Ovary (tissue), 3 donors: ENCODE measurements around the gene ZNF23.

Experiments used
- POLR2A ChIP-seq: fragments of 450-650 bp; IDR thresholded peaks from one replicate; pipeline ENCODE4 v1.6.1; 2017; ENCODE audit warnings: antibody characterized with exemption, mild to moderate bottlenecking, moderate library complexity
- TF ChIP-seq, protein P1 (sequence below), 3 donors: fragments of 450-650 bp in 2 of 3; fragments of 200-600 bp in 1 of 3; IDR thresholded peaks; one replicate each; pipeline versions ENCODE4 v1.5.1 to v1.8.0; 2016 to 2022; ENCODE audit warnings: antibody characterized with exemption in 3 of 3, mild to moderate bottlenecking in 1 of 3
- donor health status: DM: no; HTN: no; CAD: no.

DNA sequence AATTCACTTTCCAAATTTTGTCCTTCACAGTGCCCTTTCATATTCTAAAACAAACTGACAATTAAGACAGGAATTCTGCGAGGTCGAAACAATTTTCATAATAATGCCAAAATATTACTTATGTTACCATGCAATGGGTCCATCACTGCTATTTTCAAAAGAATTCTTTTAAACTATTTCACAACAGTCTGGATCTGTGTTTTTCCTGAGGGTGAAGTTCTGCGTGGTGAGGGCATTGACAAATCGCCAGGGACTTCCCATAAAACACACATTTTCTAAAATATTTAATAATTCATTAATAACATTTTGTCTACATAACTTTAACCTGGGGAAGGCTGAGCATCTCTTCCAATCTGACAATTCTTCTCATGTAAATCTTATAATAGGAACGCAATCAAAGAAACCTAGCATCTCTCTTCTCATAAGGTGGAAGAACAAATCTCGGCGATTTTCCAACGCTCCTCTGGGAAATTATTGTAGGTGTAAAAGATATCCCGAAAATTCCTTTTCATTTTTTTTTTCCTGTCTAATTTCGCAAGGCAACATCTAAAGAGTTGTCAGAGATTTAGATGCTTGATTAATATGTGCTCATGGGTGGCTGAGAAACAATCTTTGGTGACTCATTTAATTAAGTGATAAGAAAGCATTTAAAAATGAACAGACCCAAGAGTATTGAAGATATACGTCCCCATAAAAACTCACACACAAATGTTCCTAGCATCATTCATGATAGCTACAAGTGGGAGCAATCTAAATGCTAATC, 62.1 kb downstream of the ZNF23 start:
- TF ChIP-seq, protein P1, sequence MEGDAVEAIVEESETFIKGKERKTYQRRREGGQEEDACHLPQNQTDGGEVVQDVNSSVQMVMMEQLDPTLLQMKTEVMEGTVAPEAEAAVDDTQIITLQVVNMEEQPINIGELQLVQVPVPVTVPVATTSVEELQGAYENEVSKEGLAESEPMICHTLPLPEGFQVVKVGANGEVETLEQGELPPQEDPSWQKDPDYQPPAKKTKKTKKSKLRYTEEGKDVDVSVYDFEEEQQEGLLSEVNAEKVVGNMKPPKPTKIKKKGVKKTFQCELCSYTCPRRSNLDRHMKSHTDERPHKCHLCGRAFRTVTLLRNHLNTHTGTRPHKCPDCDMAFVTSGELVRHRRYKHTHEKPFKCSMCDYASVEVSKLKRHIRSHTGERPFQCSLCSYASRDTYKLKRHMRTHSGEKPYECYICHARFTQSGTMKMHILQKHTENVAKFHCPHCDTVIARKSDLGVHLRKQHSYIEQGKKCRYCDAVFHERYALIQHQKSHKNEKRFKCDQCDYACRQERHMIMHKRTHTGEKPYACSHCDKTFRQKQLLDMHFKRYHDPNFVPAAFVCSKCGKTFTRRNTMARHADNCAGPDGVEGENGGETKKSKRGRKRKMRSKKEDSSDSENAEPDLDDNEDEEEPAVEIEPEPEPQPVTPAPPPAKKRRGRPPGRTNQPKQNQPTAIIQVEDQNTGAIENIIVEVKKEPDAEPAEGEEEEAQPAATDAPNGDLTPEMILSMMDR (IDR thresholded peaks at IDR 0.05), result no peak
- TF ChIP-seq POLR2A, result no peak
